Dedifferentiated amniotic fluid mesenchymal stem cell (primary cell): ENCODE data around the gene ILDR2.

Experiments used
- DNase-seq: peaks from one replicate; pipeline ENCODE4 v3.0.0-alpha.2; 2016; ENCODE audit errors: extremely low spot score

Gene ILDR2

DNA sequence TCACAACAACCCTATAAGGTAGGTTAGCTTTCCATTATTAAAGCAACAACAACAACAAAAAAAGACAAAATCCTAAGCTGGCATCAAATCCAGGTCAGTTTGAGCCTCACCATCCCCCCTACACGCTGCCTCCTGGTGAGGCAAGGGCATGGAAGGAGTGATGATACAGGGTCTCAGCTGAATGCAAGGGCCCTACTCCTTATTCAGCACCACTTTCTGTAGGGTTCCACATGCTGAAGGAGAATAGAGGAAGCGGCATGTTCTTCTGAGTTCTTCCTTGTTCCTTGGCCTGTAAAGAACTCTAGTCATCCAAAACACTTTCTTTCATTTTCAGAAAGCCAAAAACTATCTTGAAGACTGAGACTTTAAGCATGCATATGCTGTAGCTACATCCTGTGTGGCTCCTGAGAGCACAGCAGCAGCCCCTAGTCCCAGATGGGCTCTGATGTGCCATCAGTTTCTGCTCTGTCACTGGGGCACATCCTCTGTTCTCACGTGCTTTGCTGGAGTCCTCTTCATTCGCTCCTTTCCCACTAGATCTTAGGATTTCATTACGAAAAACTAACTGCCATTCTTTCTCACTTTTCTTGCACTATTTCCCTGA, 6.2 kb downstream of the ILDR2 start:
- DNase-seq: no peak

DNA sequence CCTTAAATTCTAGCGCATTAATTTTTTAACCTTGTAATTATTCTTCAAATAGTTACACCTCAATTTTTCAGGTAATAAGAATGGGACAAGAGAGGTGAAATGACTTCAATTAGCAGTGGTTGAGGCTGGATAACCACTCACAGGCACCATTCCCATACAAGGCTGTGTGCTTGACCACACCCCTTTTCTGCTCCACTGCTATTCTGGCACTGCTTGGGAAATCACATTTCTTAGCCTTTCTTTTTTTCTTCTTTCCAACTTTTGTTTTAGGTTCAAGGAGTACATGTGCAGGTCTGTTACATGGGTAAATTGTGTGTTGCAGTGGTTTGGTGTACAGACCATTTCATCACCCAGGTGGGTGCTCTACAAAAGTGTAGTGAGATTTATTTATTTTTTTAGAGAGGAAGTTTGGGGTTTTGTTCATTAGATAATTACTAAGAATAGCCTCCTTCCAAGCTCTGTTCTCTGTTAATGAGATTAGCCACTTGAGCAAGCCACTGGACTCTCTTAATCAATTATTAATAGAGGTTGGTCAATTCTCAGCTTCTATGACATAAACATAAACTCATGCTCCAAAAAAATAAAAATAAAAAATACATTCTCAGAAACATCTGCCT, 14.4 kb downstream of the ILDR2 start:
- no peak for DNase-seq

DNA sequence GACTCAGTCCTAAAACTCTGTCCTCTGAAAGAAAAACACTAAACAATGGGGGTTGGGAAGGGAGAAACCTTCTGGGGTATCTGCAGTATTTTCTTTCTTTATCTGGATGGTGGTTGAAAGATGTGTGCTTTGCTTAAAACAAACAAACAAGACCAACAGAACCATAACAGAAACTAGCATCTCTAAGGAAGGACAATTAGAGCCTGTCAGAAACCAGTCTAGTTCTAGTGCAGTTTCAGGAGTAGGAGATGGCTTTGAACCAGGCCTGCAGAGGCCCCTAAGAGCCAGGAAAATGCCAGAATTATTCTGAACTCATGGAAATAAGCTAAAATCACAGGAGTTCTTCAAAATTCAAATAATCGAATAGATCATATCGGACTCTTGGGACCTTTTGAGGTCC, 18.5 kb downstream of the ILDR2 start:
- no peak for DNase-seq

DNA sequence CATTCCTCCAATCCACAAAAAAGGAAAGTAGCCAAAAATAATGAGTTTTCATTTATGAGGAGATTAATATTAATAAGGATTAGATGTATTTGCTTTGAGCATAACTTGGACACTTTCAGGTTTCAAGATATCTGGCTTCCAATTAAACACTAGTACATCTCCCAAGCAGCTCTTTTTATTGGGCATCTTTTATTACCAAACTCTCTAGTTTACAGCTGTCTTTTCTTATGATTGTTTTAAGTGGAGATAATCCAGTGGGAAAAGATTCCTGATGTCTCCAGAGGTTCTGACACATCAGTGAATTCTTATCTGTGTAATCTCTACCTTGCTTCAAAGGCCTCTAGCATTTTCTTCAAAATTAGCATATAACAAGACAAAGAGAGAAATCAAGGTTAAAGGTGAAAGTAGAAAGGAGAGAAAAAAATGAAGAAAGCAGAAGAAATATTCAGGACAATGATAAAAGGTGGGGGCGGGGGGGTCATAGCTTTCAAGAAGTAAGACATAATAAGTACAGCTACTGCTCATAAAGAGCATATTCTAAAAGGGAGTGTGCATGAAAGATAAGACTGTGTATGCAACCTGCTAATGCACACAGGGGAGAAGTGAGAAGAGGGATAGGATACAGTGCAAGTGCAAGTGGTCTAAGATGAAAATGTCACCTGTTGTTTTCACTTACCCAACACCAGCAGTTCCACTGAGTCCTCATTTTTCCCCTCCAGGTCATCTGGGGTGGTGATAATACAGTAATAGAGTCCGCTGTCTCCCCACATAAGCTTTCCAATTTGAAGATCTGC, 19.1 kb downstream of the ILDR2 start:
- no peak for DNase-seq

GRCh38 chr1:166953491-166953890, 21.8 kb downstream of the ILDR2 start:
- no peak for DNase-seq

DNA sequence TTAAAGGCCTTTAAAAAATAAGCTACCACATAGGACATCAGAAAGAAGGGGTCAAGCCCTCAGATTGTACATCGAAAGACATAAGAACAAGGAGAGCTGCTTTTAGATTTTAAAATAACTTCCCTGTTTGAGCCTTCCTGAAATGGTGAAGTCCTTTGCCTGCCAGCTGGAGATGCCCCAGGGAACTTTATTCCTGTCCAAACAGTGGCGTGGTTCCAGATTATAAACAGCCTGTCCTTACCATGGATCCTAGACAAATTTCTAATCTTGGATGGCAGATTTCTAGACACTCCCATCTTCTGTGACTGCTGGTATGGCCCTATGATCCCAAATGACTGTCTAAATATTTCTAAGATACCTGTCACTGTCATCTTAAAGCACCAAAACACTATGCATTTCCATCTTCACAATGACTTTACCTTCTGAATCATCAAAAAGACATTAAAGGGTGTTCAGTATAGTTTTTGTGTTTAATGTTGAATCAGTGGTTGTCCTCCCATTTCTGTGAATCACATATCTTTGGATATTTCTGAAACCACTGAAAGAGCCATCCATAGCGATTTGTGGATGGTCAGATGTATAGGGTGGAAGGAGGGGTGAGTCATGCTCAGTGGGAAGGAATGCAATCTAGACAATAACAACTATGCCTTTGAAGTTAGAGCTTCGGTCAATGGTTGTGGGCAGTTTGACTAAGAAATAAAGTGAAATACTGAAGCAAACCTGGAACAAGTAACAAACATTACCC, 23.2 kb downstream of the ILDR2 start:
- no peak for DNase-seq

DNA sequence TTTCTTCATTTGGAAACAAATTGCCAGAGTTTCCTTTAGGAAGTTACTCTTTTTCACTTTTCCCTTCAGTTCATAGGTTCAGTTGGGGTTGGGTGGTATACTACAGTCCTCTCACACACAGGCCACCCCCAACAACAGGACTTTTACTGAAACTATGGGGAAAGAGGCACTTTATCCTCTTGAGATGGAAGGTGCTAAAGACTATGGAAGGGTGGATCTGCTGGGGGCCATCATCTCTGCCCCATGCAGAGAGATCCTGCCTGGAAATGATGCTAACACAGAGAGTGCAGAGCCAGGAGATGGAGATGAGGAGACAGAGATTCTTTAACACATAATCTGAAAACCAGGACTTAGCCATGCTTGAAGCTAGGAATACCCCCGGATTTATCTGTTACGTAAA, 24.3 kb downstream of the ILDR2 start:
- DNase-seq: no peak

DNA sequence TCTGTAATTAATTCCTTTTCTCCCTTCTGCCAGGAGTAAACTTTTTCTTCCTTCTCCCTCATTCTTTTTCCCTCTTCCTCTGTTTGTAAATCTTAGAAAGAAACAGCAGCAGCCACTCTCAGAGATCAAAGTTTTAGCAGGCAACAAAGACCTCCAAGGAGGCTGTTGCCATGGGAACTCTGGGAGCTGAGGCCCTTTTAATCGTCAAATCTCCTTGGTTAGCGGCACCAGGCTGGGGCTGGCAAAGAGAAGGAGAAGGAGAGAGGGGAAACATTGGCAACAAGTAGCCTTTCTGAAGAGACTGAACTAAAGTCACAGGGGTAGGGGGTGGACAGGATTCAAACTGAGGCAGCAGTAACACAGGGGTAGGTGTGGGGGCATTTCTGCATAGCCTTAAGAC, 25.2 kb downstream of the ILDR2 start:
- DNase-seq: no peak

GRCh38 chr1:166948856-166949350, 26.4 kb downstream of the ILDR2 start:
- DNase-seq: no peak

- DNase-seq: no peak
Measured at GRCh38 chr1:166947398-166948043, 27.8 kb downstream of the ILDR2 start.

- DNase-seq: no peak
Measured at GRCh38 chr1:166944186-166944967, 31.0 kb downstream of the ILDR2 start.

DNA sequence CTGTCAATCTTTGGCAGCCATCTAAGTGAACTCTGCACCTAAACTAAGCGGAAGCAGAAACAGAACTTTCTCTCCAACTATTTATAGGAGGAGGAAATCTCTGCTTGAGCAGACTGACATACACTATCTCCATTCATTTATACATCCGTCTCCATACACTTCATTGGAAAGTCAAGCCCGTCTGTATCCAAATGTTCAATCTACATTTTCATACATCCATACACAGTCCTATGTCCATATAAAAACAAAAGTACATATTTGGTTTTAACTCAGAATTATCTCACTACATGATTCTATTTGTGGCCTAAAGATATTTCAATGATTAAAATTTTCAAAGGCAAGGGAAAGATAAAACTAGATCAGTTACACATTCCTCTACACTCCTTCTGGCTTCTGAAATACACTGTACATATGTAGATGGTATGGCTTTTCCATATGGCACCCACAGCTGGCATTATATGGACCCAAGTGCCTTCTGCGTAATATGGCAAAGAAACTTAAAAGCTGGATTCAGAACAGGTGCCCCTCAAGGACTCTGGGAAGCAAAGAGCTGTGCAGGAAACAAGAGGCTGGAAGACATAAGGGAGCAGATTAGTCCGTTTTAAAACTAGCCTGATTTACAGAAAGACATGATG, 35.5 kb downstream of the ILDR2 start:
- no peak for DNase-seq

- no peak for DNase-seq
Measured at GRCh38 chr1:166937962-166938361, 37.4 kb downstream of the ILDR2 start.

GRCh38 chr1:166937329-166937728, 38.0 kb downstream of the ILDR2 start:
- no peak for DNase-seq

DNA sequence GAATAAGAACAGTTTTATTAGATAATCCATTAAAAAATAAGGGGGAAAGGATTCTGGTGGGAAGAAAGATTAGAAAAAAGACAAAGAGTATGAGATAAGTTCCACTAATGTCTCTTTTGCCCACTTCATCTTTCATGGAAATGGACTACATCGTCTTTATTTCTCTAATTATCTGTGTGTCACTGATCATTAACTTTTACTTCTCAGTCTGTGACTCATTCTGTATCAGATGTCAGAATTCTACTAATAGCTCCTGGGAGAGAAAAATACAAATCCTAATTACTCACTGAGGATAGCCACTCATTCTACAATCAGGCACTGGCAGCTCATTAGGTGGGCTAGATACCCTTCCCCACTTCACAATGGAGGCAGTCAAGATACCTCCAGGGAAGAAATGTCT, 41.7 kb downstream of the ILDR2 start:
- no peak for DNase-seq

DNA sequence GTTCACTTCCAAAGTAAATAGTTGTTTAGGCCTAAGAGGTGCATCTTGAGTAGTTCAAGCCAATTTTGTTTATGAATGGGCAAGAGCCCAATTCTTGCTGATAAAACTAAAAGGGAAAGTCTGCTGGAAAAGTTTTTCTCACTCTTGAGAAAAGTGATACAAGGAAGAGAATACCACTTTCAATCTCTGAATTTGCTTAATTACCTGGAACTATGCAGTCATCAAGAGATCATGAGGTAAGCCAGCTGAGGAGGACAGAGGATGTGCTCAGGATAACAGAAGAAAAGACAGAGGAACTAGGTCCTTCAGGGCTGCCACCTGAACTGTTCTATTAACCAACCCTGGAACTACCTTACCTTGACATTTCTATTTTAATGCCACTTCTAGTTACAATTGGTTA, 42.2 kb downstream of the ILDR2 start:
- DNase-seq: no peak

GRCh38 chr1:166929911-166930310, 45.4 kb downstream of the ILDR2 start:
- no peak for DNase-seq

GRCh38 chr1:166927701-166928100, 47.6 kb downstream of the ILDR2 start:
- DNase-seq: no peak

- no peak for DNase-seq
Measured at GRCh38 chr1:166925810-166926478, 49.4 kb downstream of the ILDR2 start.
